DMS153 treated with DMSO at 0.1 percent for 48 hours (cell line): ENCODE data around the gene TMPRSS7.

Experiments used
- DNase-seq: peaks from one replicate; lab custom pipeline; 2025; ENCODE audit not compliant: unreplicated experiment; lab: John Stamatoyannopoulos, UW

TMPRSS7 gene

GRCh38 chr3:112092496-112093179 lies 58.1 kb downstream of the TMPRSS7 start:
- DNase-seq: peak; percentile 32

GRCh38 chr3:112093180-112093522 lies 58.6 kb downstream of the TMPRSS7 start:
- no peak for DNase-seq

GRCh38 chr3:112095731-112096130 lies 61.2 kb downstream of the TMPRSS7 start:
- no peak for DNase-seq

GRCh38 chr3:112096176-112096575 lies 61.6 kb downstream of the TMPRSS7 start:
- DNase-seq: no peak

GRCh38 chr3:112097378-112097777 lies 62.8 kb downstream of the TMPRSS7 start:
- peak; percentile 91 for DNase-seq

- no peak for DNase-seq
These were observed 67.4 kb downstream of the TMPRSS7 start for GRCh38 chr3:112101916-112102315.

- DNase-seq: no peak
These were observed 70.2 kb downstream of the TMPRSS7 start for GRCh38 chr3:112104774-112105173.

GRCh38 chr3:112109322-112109721 lies 74.8 kb downstream of the TMPRSS7 start:
- peak; percentile 68 for DNase-seq

GRCh38 chr3:112111785-112112402 lies 77.4 kb downstream of the TMPRSS7 start:
- DNase-seq: peak; percentile 78

- DNase-seq: no peak
These were observed 80.1 kb downstream of the TMPRSS7 start for GRCh38 chr3:112114576-112115160.

GRCh38 chr3:112115161-112115739 lies 80.7 kb downstream of the TMPRSS7 start:
- DNase-seq: no peak

GRCh38 chr3:112115806-112116383 lies 81.4 kb downstream of the TMPRSS7 start:
- no peak for DNase-seq

- no peak for DNase-seq
These were observed 82.2 kb downstream of the TMPRSS7 start for GRCh38 chr3:112116748-112117186.

GRCh38 chr3:112117415-112117814 lies 82.9 kb downstream of the TMPRSS7 start:
- DNase-seq: no peak

- no peak for DNase-seq
These were observed 83.5 kb downstream of the TMPRSS7 start for GRCh38 chr3:112117841-112118571.

- no peak for DNase-seq
These were observed 85.7 kb downstream of the TMPRSS7 start for GRCh38 chr3:112119962-112120836.

GRCh38 chr3:112121577-112122547 lies 87.3 kb downstream of the TMPRSS7 start:
- DNase-seq: no peak

- DNase-seq: no peak
These were observed 88.3 kb downstream of the TMPRSS7 start for GRCh38 chr3:112122870-112123269.

- no peak for DNase-seq
These were observed 89.0 kb downstream of the TMPRSS7 start for GRCh38 chr3:112123548-112123947.
